OCI-LY3 (cell line): ENCODE data around the gene MT1M.

ENCODE experiments used
- H2AFZ ChIP-seq: fragments of 200-600, 300-600 bp; shearing (Covaris generic); 2 replicates; pipeline ENCODE4 v1.6.0; 2014; ENCODE audit warnings: antibody characterized with exemption, low read depth, low read length
- H3K27ac ChIP-seq: fragments of 200-600, 300-600 bp; sonication (generic); 2 replicates; pipeline ENCODE4 v1.5.1; 2014; ENCODE audit warnings: mild to moderate bottlenecking, low read length, moderate library complexity, mixed read lengths
- H3K27me3 ChIP-seq: fragments of 200-600, 300-600 bp; sonication (generic); 2 replicates; pipeline ENCODE4 v1.6.1; 2014; ENCODE audit warnings: low read depth, low read length, mixed read lengths
- H3K36me3 ChIP-seq: fragments of 200-600, 300-600 bp; sonication (generic); replicated peaks from 2 replicates; pipeline ENCODE3; 2014; ENCODE audit warnings: low read depth, low read length, mixed read lengths
- H3K4me1 ChIP-seq: fragments of 300-600, 200-600 bp; sonication (generic); 2 replicates; pipeline ENCODE4 v1.6.1; 2014; ENCODE audit warnings: low read length, mixed read lengths
- H3K4me2 ChIP-seq: fragments of 200-600, 300-600 bp; sonication (generic); 2 replicates; pipeline ENCODE4 v1.6.1; 2014; ENCODE audit warnings: low read length, mixed read lengths
- H3K4me3 ChIP-seq: fragments of 300-600, 200-600 bp; sonication (generic); 2 replicates; pipeline ENCODE4 v1.5.1; 2014; ENCODE audit warnings: antibody characterized with exemption, mild to moderate bottlenecking, low read length, moderate library complexity
- H3K79me2 ChIP-seq: fragments of 300-600, 200-600 bp; shearing (Covaris generic); 2 replicates; pipeline ENCODE4 v1.6.1; 2014; ENCODE audit warnings: mild to moderate bottlenecking, low read length, mixed read lengths
- H3K9ac ChIP-seq: fragments of 300-600, 200-600 bp; shearing (Covaris generic); 2 replicates; pipeline ENCODE4 v1.6.0; 2014; ENCODE audit warnings: mild to moderate bottlenecking, low read length, moderate library complexity
- H3K9me3 ChIP-seq: fragments of 200-600, 300-600 bp; shearing (Covaris generic); 2 replicates; pipeline ENCODE4 v1.6.1; 2014; ENCODE audit warnings: low read length, mixed read lengths; ENCODE audit not compliant: insufficient read depth
- H4K20me1 ChIP-seq: fragments of 200-600, 300-600 bp; sonication (generic); 2 replicates; pipeline ENCODE4 v1.6.1; 2016; ENCODE audit warnings: low read length, mixed read lengths; ENCODE audit not compliant: insufficient read depth
- CTCF ChIP-seq: fragments of 200-600, 300-600 bp; sonication (generic); IDR thresholded peaks from 2 replicates; pipeline ENCODE4 v1.5.1; 2014; ENCODE audit warnings: antibody characterized with exemption, low read length, low read depth
- EZH2phosphoT487 ChIP-seq: fragments of 200-600 bp; shearing (Covaris generic); IDR thresholded peaks from 2 replicates; pipeline ENCODE4 v1.6.1; 2018; ENCODE audit warnings: antibody characterized with exemption, mixed run types, low read depth

The MT1M gene

GRCh38 chr16:56647641-56648431, 15.4 kb downstream of the MT1M start:
- Histone ChIP-seq H3K27me3 (peaks cover 42% of the 10 kb centered on the region), H3K36me3 (no peaks in the 10 kb centered on the region), H3K4me3 (no peak overlapping the region), H3K4me1 (peaks cover 9% of the 10 kb centered on the region), H3K9me3 (no peaks in the 10 kb centered on the region), H3K4me2 (no peak overlapping the region), H4K20me1 (no peaks in the 10 kb centered on the region), H3K9ac (no peak overlapping the region), H3K27ac (no peak overlapping the region), H3K79me2 (no peaks in the 10 kb centered on the region), H2AFZ (no peak overlapping the region)
- TF ChIP-seq CTCF (no peak), EZH2phosphoT487 (no peak)

- H3K4me2 ChIP-seq = no peak overlapping the region
Observed at GRCh38 chr16:56649271-56649670, 16.8 kb downstream of the MT1M start.

GRCh38 chr16:56649820-56650219, 17.4 kb downstream of the MT1M start:
- H4K20me1 ChIP-seq = no peaks in the 10 kb centered on the region
- H3K36me3 ChIP-seq = no peaks in the 10 kb centered on the region
- H3K4me1 ChIP-seq = peaks cover 2% of the 10 kb centered on the region; the same call in 1 of the 2 replicates
- H3K9ac ChIP-seq = no peak overlapping the region
- peaks cover 38% of the 10 kb centered on the region for H3K27me3 ChIP-seq
- no peak overlapping the region for H2AFZ ChIP-seq
- no peaks in the 10 kb centered on the region for H3K9me3 ChIP-seq
- H3K79me2 ChIP-seq = no peaks in the 10 kb centered on the region
- H3K4me2 ChIP-seq = no peak overlapping the region
- no peak overlapping the region for H3K27ac ChIP-seq
- no peak for TF ChIP-seq EZH2phosphoT487
- no peak overlapping the region for H3K4me3 ChIP-seq

More at GRCh38 chr16:56649271-56649670, 16.8 kb downstream of the MT1M start:
- no peaks in the 10 kb centered on the region for H3K36me3 ChIP-seq
- no peak for TF ChIP-seq CTCF
- no peak for TF ChIP-seq EZH2phosphoT487
- no peak overlapping the region for H3K9ac ChIP-seq
- H3K27ac ChIP-seq = no peak overlapping the region
- H3K4me1 ChIP-seq = peaks cover 2% of the 10 kb centered on the region; the same call in 1 of the 2 replicates
- H3K79me2 ChIP-seq = no peaks in the 10 kb centered on the region
- H3K4me3 ChIP-seq = no peak overlapping the region
- H3K9me3 ChIP-seq = no peaks in the 10 kb centered on the region
- no peaks in the 10 kb centered on the region for H4K20me1 ChIP-seq
- no peak overlapping the region for H2AFZ ChIP-seq
- peaks cover 44% of the 10 kb centered on the region for H3K27me3 ChIP-seq

GRCh38 chr16:56651586-56651985, 19.1 kb downstream of the MT1M start, which contains the start of gene MT1B:
Gene MT1B (plus strand): TSS chr16:56651886. CDS start chr16:56651954, 68 bp downstream.
- Histone ChIP-seq H3K9ac (no peak within 1 kb of the TSS), H3K4me2 (no peak within 1 kb of the TSS), H3K27ac (no peak within 1 kb of the TSS), H3K9me3 (no peaks in the 10 kb centered on the region), H3K4me1 (peaks cover 2% of the 10 kb centered on the region; the same call in 1 of the 2 replicates), H3K27me3 (peaks cover 28% of the 10 kb centered on the region), H4K20me1 (no peaks in the 10 kb centered on the region), H3K36me3 (no peaks in the 10 kb centered on the region), H3K4me3 (no peak within 1 kb of the TSS), H3K79me2 (no peaks in the 10 kb centered on the region), H2AFZ (no peak within 1 kb of the TSS)
- TF ChIP-seq EZH2phosphoT487 = no peak
- TF ChIP-seq CTCF = no peak
